Ecto neural progenitor cell (in vitro differentiated cells): ENCODE data around the gene AARS2.

Experiments used
- DNase-seq: peaks from one replicate; pipeline ENCODE4 v3.0.0-alpha.2; 2018; ENCODE audit warnings: low spot score

The AARS2 gene

GRCh38 chr6:44300292-44300823 is 12.8 kb downstream of the AARS2 start:
- no peak for DNase-seq

GRCh38 chr6:44298864-44299263 is 14.3 kb downstream of the AARS2 start:
- no peak for DNase-seq

GRCh38 chr6:44298055-44298803 is 14.9 kb downstream of the AARS2 start:
- peak; percentile 48 for DNase-seq

GRCh38 chr6:44297063-44298038 is 15.8 kb downstream of the AARS2 start:
- peak; percentile 81 for DNase-seq

- DNase-seq: no peak
Measured at GRCh38 chr6:44294832-44295791, 18.0 kb downstream of the AARS2 start.

GRCh38 chr6:44292661-44293365 is 20.3 kb downstream of the AARS2 start:
- DNase-seq: no peak

- no peak for DNase-seq
Measured at GRCh38 chr6:44291841-44292240, 21.3 kb downstream of the AARS2 start.

- DNase-seq: no peak
Measured at GRCh38 chr6:44289726-44290260, 23.4 kb downstream of the AARS2 start.

- no peak for DNase-seq
Measured at GRCh38 chr6:44286747-44287146, 26.4 kb downstream of the AARS2 start.

GRCh38 chr6:44286285-44286565 is 26.9 kb downstream of the AARS2 start:
- DNase-seq: no peak

GRCh38 chr6:44285552-44286284 is 27.4 kb downstream of the AARS2 start:
- DNase-seq: no peak

- no peak for DNase-seq
Measured at GRCh38 chr6:44284867-44285266, 28.3 kb downstream of the AARS2 start.

GRCh38 chr6:44284121-44284520 is 29.0 kb downstream of the AARS2 start:
- no peak for DNase-seq

GRCh38 chr6:44278774-44279697 is 34.1 kb downstream of the AARS2 start:
- DNase-seq: no peak

- no peak for DNase-seq
Measured at GRCh38 chr6:44278315-44278714, 34.8 kb downstream of the AARS2 start.

- no peak for DNase-seq
Measured at GRCh38 chr6:44277763-44278162, 35.4 kb downstream of the AARS2 start.

GRCh38 chr6:44276667-44277640 is 36.2 kb downstream of the AARS2 start:
- DNase-seq: no peak
